HL-60 (cell line): ENCODE measurements around the gene NHEJ1.

ENCODE experiments used
- DNase-seq, 2 experiments: peaks; one replicate each; pipeline ENCODE4 v3.0.0-alpha.2; 2010 to 2020; ENCODE audit warnings: low read depth in 1 of 2, low spot score in 1 of 2
- H3K27ac ChIP-seq: fragments of 250-450 bp; sonication (Bioruptor Pico); replicated peaks from 2 replicates; pipeline ENCODE4 v1.5.1; 2020; ENCODE audit warnings: mild to moderate bottlenecking, moderate library complexity
- H3K27me3 ChIP-seq: fragments of 250-450 bp; sonication (Bioruptor Pico); 2 replicates; pipeline ENCODE4 v1.5.1; 2021; ENCODE audit warnings: mild to moderate bottlenecking, moderate library complexity; ENCODE audit not compliant: insufficient read depth, poor library complexity, severe bottlenecking
- H3K4me3 ChIP-seq: replicated peaks from 2 replicates; pipeline ENCODE4 v1.5.1; 2011; ENCODE audit warnings: mild to moderate bottlenecking, control low read depth, low read length; ENCODE audit not compliant: insufficient read depth
- GABPA ChIP-seq: IDR thresholded peaks from 2 replicates; pipeline ENCODE4 v1.6.1; 2012; ENCODE audit warnings: low read depth
- POLR2AphosphoS5 ChIP-seq: IDR thresholded peaks from 2 replicates; pipeline ENCODE4 v1.6.1; 2012; ENCODE audit warnings: low read depth
- SPI1 ChIP-seq: IDR thresholded peaks from 2 replicates; pipeline ENCODE4 v1.6.1; 2012; ENCODE audit warnings: low read depth, mild to moderate bottlenecking, borderline replicate concordance
- TF ChIP-seq, protein P1 (sequence below): IDR thresholded peaks from 2 replicates; pipeline ENCODE4 v1.6.1; 2012; ENCODE audit warnings: low read depth; ENCODE audit not compliant: insufficient replicate concordance
- TF ChIP-seq, protein P2 (sequence below): IDR thresholded peaks from one replicate; pipeline ENCODE4 v1.5.1; 2011; ENCODE audit warnings: low read length, control low read depth, inconsistent platforms; ENCODE audit not compliant: insufficient read depth

NHEJ1 gene

DNA sequence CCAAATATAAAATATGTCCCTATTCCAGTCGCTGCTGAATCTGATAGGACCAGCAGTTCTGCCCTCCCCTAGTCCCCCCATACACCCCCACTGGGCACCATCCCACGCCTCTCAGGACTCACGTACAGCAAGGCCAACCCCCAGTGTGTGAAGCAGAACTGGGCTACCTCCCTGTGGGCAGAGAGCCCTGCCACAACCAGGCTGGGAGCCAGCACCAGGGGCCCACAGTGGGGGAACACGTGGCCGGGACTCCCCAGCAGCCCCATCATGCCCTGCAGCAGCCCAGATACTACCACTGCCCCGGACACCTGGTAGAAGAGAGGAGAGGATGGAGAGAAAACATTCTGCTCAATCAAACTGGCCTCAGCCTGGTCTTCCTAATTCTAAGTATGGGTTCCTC, 7.9 kb upstream of the NHEJ1 start:
- H3K27ac ChIP-seq, result no peak overlapping the region
- no peak for TF ChIP-seq SPI1
- TF ChIP-seq GABPA, result no peak
- TF ChIP-seq POLR2AphosphoS5, result no peak
- TF ChIP-seq, protein P1, sequence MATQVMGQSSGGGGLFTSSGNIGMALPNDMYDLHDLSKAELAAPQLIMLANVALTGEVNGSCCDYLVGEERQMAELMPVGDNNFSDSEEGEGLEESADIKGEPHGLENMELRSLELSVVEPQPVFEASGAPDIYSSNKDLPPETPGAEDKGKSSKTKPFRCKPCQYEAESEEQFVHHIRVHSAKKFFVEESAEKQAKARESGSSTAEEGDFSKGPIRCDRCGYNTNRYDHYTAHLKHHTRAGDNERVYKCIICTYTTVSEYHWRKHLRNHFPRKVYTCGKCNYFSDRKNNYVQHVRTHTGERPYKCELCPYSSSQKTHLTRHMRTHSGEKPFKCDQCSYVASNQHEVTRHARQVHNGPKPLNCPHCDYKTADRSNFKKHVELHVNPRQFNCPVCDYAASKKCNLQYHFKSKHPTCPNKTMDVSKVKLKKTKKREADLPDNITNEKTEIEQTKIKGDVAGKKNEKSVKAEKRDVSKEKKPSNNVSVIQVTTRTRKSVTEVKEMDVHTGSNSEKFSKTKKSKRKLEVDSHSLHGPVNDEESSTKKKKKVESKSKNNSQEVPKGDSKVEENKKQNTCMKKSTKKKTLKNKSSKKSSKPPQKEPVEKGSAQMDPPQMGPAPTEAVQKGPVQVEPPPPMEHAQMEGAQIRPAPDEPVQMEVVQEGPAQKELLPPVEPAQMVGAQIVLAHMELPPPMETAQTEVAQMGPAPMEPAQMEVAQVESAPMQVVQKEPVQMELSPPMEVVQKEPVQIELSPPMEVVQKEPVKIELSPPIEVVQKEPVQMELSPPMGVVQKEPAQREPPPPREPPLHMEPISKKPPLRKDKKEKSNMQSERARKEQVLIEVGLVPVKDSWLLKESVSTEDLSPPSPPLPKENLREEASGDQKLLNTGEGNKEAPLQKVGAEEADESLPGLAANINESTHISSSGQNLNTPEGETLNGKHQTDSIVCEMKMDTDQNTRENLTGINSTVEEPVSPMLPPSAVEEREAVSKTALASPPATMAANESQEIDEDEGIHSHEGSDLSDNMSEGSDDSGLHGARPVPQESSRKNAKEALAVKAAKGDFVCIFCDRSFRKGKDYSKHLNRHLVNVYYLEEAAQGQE, result no peak
- TF ChIP-seq, protein P2, sequence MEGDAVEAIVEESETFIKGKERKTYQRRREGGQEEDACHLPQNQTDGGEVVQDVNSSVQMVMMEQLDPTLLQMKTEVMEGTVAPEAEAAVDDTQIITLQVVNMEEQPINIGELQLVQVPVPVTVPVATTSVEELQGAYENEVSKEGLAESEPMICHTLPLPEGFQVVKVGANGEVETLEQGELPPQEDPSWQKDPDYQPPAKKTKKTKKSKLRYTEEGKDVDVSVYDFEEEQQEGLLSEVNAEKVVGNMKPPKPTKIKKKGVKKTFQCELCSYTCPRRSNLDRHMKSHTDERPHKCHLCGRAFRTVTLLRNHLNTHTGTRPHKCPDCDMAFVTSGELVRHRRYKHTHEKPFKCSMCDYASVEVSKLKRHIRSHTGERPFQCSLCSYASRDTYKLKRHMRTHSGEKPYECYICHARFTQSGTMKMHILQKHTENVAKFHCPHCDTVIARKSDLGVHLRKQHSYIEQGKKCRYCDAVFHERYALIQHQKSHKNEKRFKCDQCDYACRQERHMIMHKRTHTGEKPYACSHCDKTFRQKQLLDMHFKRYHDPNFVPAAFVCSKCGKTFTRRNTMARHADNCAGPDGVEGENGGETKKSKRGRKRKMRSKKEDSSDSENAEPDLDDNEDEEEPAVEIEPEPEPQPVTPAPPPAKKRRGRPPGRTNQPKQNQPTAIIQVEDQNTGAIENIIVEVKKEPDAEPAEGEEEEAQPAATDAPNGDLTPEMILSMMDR, result no peak
- no peak overlapping the region for H3K4me3 ChIP-seq
- H3K27me3 ChIP-seq, result no peaks in the 10 kb centered on the region
- DNase-seq, result peak in 1 of 2 experiments; percentile 26

DNA sequence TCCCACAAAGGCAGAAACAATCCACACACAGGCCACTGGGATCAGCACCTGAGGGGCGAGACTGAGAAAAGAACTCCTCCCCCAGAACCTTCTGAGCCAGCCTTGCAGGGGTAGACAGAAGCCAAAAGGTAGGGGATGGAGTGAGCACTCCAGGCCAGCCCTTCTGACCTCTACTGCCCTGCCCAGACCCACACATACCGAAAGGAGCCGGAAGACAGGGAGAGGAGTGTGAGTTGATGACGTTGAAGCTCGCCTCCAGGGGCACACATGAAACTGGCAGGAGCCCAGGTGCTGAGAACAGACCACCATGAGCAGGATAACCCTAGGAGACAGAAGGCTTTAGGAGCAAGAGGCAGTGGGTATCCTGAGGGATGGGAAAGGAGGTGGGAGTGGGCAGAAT, 7.4 kb upstream of the NHEJ1 start:
- Histone ChIP-seq H3K27me3 (no peaks in the 10 kb centered on the region), H3K27ac (no peak overlapping the region), H3K4me3 (no peak overlapping the region)
- no peak for DNase-seq
- TF ChIP-seq SPI1, result no peak
- no peak for TF ChIP-seq GABPA
- TF ChIP-seq, protein P2, result no peak
- TF ChIP-seq POLR2AphosphoS5, result no peak

DNA sequence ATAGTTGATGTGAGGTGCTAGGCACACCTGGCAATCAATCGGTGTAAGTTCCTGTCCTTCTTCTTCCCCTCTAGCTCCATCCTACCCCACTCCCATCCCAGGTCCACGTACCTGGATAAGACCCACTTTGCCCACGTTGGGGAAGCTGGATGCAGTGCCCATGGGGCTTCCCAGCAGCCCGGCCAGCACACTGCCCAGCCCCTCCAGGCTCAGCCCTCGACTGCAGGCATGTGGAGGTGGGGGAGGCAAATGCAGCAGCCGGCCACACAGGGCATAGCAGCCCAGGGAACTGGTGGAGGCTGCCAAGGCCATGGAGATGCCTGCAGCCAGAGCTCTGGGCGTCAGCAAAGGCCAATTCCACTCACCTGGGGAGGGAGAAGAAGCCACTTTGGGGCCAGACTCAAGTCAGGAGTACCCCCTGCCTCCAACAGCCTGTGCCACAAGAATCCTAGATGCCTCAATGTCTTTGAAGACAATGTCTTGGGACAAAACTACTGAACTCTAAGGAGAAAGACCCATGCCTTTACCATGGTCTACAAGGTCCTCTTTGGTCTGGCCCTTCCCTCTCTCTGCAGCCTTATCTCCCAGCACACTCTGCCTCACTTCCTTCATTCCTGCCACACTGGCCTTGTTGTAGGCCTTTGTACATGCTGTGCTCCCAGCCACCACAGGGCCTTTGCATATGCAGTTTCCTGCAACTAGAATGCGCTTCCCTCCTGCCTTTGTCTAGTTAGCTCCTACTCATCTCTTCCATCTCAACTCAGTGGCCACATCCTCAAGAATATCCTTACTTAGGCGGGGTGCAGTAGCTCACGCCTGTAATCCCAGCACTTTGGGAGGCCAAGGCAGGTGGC, 4.7 kb upstream of the NHEJ1 start:
- H3K27me3 ChIP-seq, result no peaks in the 10 kb centered on the region
- no peak overlapping the region for H3K4me3 ChIP-seq
- TF ChIP-seq, protein P1, result no peak
- TF ChIP-seq, protein P2, result no peak
- H3K27ac ChIP-seq, result no peak overlapping the region
- DNase-seq, result no peak

DNA sequence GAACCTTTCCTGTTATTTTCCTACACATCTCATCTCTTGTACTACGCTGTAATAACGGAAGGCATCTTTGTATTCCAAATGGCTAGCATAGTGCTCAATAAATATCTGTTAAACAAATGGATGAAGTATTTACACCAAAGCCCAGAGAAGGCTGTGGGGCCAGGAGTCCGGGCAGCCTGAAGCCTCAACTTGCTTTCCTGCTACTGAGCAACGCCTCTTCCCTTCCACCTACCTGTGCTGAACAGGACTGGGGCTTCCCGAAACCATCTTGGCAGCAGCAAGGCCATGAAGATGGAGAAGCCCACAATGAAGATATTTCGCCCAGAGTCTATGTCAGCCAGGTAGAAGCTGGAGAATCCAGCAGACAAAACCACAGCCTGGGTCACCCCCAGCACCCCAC, 2.5 kb upstream of the NHEJ1 start:
- TF ChIP-seq, protein P1, result no peak
- TF ChIP-seq GABPA (no peak), SPI1 (no peak), POLR2AphosphoS5 (no peak)
- TF ChIP-seq, protein P2, result no peak
- Histone ChIP-seq H3K4me3 (no peak overlapping the region), H3K27me3 (no peaks in the 10 kb centered on the region), H3K27ac (no peak overlapping the region)
- DNase-seq, result no peak
